OCI-LY3 (cell line): Measurements from ENCODE around the gene ZNF521.
"Not testable (repeated sequence)": the region's sequence is repeated elsewhere in the genome, so short reads cannot be mapped to it uniquely, and the experiment has no call there.

Experiments
- H2AFZ ChIP-seq: fragments of 200-600, 300-600 bp; shearing (Covaris generic); 2 replicates; pipeline ENCODE4 v1.6.0; 2014; ENCODE audit warnings: antibody characterized with exemption, low read depth, low read length
- H3K27ac ChIP-seq: fragments of 200-600, 300-600 bp; sonication (generic); 2 replicates; pipeline ENCODE4 v1.5.1; 2014; ENCODE audit warnings: mild to moderate bottlenecking, low read length, moderate library complexity, mixed read lengths
- H3K27me3 ChIP-seq: fragments of 200-600, 300-600 bp; sonication (generic); 2 replicates; pipeline ENCODE4 v1.6.1; 2014; ENCODE audit warnings: low read depth, low read length, mixed read lengths
- H3K36me3 ChIP-seq: fragments of 200-600, 300-600 bp; sonication (generic); replicated peaks from 2 replicates; pipeline ENCODE3; 2014; ENCODE audit warnings: low read depth, low read length, mixed read lengths
- H3K4me1 ChIP-seq: fragments of 300-600, 200-600 bp; sonication (generic); 2 replicates; pipeline ENCODE4 v1.6.1; 2014; ENCODE audit warnings: low read length, mixed read lengths
- H3K4me2 ChIP-seq: fragments of 200-600, 300-600 bp; sonication (generic); 2 replicates; pipeline ENCODE4 v1.6.1; 2014; ENCODE audit warnings: low read length, mixed read lengths
- H3K4me3 ChIP-seq: fragments of 300-600, 200-600 bp; sonication (generic); 2 replicates; pipeline ENCODE4 v1.5.1; 2014; ENCODE audit warnings: antibody characterized with exemption, mild to moderate bottlenecking, low read length, moderate library complexity
- H3K79me2 ChIP-seq: fragments of 300-600, 200-600 bp; shearing (Covaris generic); 2 replicates; pipeline ENCODE4 v1.6.1; 2014; ENCODE audit warnings: mild to moderate bottlenecking, low read length, mixed read lengths
- H3K9ac ChIP-seq: fragments of 300-600, 200-600 bp; shearing (Covaris generic); 2 replicates; pipeline ENCODE4 v1.6.0; 2014; ENCODE audit warnings: mild to moderate bottlenecking, low read length, moderate library complexity
- H3K9me3 ChIP-seq: fragments of 200-600, 300-600 bp; shearing (Covaris generic); 2 replicates; pipeline ENCODE4 v1.6.1; 2014; ENCODE audit warnings: low read length, mixed read lengths; ENCODE audit not compliant: insufficient read depth
- H4K20me1 ChIP-seq: fragments of 200-600, 300-600 bp; sonication (generic); 2 replicates; pipeline ENCODE4 v1.6.1; 2016; ENCODE audit warnings: low read length, mixed read lengths; ENCODE audit not compliant: insufficient read depth
- EZH2phosphoT487 ChIP-seq: fragments of 200-600 bp; shearing (Covaris generic); IDR thresholded peaks from 2 replicates; pipeline ENCODE4 v1.6.1; 2018; ENCODE audit warnings: antibody characterized with exemption, mixed run types, low read depth
- TF ChIP-seq, protein P1 (sequence below): fragments of 200-600, 300-600 bp; sonication (generic); IDR thresholded peaks from 2 replicates; pipeline ENCODE4 v1.5.1; 2014; ENCODE audit warnings: antibody characterized with exemption, low read length, low read depth

ZNF521 gene

DNA sequence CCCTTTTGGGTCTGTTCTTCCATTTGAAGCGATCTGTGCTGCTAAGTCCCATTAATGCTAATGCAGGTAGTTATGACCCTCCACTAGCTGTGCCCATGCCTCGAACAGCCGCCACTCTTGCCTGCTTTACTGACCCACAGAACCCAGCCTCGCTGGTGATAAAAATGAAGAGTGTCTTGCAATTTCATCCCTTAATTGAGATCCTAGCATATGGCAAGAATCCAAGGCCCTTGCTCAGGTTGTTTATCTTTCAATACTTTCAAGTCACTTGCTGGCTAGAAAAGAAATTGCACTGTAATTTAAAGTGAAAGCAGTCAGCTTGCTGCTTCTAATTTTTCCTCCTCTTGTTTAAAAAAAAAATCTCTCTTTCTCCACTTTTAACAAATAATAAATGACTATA is 73.6 kb downstream of the ZNF521 start:
- H3K27me3 ChIP-seq: no peaks in the 10 kb centered on the region
- no peaks in the 10 kb centered on the region for H3K9me3 ChIP-seq
- H3K36me3 ChIP-seq: no peaks in the 10 kb centered on the region
- H3K4me1 ChIP-seq: no peaks in the 10 kb centered on the region
- H3K4me3 ChIP-seq: no peak overlapping the region
- no peaks in the 10 kb centered on the region for H3K79me2 ChIP-seq
- no peak for TF ChIP-seq EZH2phosphoT487
- TF ChIP-seq, protein P1, sequence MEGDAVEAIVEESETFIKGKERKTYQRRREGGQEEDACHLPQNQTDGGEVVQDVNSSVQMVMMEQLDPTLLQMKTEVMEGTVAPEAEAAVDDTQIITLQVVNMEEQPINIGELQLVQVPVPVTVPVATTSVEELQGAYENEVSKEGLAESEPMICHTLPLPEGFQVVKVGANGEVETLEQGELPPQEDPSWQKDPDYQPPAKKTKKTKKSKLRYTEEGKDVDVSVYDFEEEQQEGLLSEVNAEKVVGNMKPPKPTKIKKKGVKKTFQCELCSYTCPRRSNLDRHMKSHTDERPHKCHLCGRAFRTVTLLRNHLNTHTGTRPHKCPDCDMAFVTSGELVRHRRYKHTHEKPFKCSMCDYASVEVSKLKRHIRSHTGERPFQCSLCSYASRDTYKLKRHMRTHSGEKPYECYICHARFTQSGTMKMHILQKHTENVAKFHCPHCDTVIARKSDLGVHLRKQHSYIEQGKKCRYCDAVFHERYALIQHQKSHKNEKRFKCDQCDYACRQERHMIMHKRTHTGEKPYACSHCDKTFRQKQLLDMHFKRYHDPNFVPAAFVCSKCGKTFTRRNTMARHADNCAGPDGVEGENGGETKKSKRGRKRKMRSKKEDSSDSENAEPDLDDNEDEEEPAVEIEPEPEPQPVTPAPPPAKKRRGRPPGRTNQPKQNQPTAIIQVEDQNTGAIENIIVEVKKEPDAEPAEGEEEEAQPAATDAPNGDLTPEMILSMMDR: no peak
- H4K20me1 ChIP-seq: no peaks in the 10 kb centered on the region
- no peak overlapping the region for H3K9ac ChIP-seq
- H3K27ac ChIP-seq: no peak overlapping the region
- no peak overlapping the region for H3K4me2 ChIP-seq
- H2AFZ ChIP-seq: no peak overlapping the region

- Histone ChIP-seq H3K4me1 (no peaks in the 10 kb centered on the region), H3K79me2 (no peaks in the 10 kb centered on the region), H3K9ac (no peak overlapping the region), H3K27ac (no peak overlapping the region), H3K27me3 (no peaks in the 10 kb centered on the region), H4K20me1 (no peaks in the 10 kb centered on the region), H3K4me3 (no peak overlapping the region), H2AFZ (no peak overlapping the region), H3K4me2 (no peak overlapping the region), H3K36me3 (no peaks in the 10 kb centered on the region), H3K9me3 (no peaks in the 10 kb centered on the region)
- TF ChIP-seq EZH2phosphoT487: no peak
- TF ChIP-seq, protein P1: no peak
Observed at GRCh38 chr18:25275412-25276001, 76.5 kb downstream of the ZNF521 start.

- Histone ChIP-seq H3K27me3 (no peaks in the 10 kb centered on the region), H4K20me1 (no peaks in the 10 kb centered on the region), H3K9ac (no peak overlapping the region), H3K79me2 (no peaks in the 10 kb centered on the region), H3K4me3 (no peak overlapping the region), H3K36me3 (no peaks in the 10 kb centered on the region), H3K4me1 (no peaks in the 10 kb centered on the region), H2AFZ (no peak overlapping the region), H3K27ac (no peak overlapping the region), H3K9me3 (no peaks in the 10 kb centered on the region), H3K4me2 (no peak overlapping the region)
- TF ChIP-seq, protein P1: no peak
- no peak for TF ChIP-seq EZH2phosphoT487
Observed at GRCh38 chr18:25274926-25275325, 77.0 kb downstream of the ZNF521 start.

DNA sequence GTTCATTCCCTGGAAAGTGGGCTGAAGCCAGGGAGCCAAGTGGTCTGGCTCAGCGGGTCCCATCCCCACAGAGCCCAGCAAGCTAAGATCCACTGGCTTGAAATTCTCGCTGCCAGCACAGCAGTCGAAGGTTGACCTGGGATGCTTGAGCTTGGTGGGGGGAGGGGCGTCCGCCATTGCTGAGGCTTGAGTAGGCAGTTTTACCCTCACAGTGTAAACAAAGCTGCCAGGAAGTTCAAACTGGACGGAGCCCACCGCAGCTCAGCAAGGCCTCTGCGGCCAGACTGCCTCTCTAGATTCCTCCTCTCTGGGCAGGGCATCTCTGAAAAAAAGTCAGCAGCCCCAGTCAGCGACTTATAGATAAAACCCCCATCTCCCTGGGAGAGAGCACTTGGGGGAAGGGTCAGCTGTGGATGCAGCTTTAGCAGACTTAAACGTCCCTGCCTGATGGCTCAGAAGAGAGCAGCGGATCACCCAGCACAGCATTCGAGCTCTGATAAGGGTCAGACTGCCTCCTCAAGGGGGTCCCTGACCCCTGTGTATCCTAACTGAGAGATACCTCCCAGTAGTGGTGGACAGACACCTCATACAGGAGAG is 84.9 kb downstream of the ZNF521 start:
- not testable (repeated sequence) for H4K20me1 ChIP-seq, H3K4me3 ChIP-seq, H3K27me3 ChIP-seq, H3K36me3 ChIP-seq, H3K4me2 ChIP-seq, H3K9me3 ChIP-seq, H2AFZ ChIP-seq, H3K4me1 ChIP-seq, H3K9ac ChIP-seq, H3K79me2 ChIP-seq, H3K27ac ChIP-seq

DNA sequence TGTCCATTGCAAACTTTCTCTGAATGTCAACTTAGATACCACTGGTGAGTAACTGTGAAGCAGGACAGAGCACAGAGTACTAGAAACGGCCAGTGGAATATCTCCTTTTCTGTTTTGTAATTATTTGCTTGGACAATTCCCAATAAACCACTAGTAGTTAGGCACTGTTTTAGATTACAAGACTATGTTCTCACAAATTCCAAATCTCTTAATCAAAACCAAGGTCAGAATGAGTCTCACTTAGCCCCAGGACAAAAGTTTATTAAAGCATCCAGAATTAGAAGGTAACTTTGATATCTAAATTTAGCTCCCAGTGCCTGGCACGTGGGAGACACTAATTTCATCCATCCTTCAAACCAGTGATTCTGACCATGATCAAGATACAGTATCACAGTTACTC is 89.0 kb downstream of the ZNF521 start:
- Histone ChIP-seq H4K20me1 (no peaks in the 10 kb centered on the region), H3K4me3 (no peak overlapping the region), H3K27me3 (no peaks in the 10 kb centered on the region), H3K27ac (no peak overlapping the region), H3K9me3 (no peaks in the 10 kb centered on the region), H3K4me1 (no peaks in the 10 kb centered on the region), H3K79me2 (no peaks in the 10 kb centered on the region), H3K9ac (no peak overlapping the region), H3K36me3 (no peaks in the 10 kb centered on the region), H3K4me2 (no peak overlapping the region), H2AFZ (no peak overlapping the region)
- no peak for TF ChIP-seq EZH2phosphoT487
- TF ChIP-seq, protein P1: no peak
